ENCODE results near the gene RNF169. TPM values are rescaled to one million over a fixed set of nuclear protein-coding genes. Genes with fewer than 3 reads are reported as not detected.

The RNF169 gene
- polyA plus RNA-seq, 2 of the 4 experiments (the other 2 are of a cell fraction), result 6.3 to 11.1 TPM

GRCh38 chr11:74723511-74723910 is 25.1 kb upstream of the RNF169 start:
- Histone ChIP-seq H3K27ac (no peak overlapping the region), H3K9me3 (no peaks in the 10 kb centered on the region), H3K4me3 (no peak overlapping the region), H3K4me2 (no peak overlapping the region), H3K4me1 (peaks cover 12% of the 10 kb centered on the region)
- ChIA-PET CTCF (interaction anchor here (1.2 to 11.4 kb wide), 6 partner anchors 16 to 270 kb away, joined by 3 to 241 read pairs (median 72); no protein-coding TSS in a partner anchor), POLR2A (no interaction called here)
- FAIRE-seq (no peak), ATAC-seq (no peak), DNase-seq (ENCODE audit: low read depth in 1 of 2, low spot score in 1 of 2) (no peak)
- TF ChIP-seq FOSL2 (IDR thresholded peaks at IDR 0.05), result no peak
- no peak for TF ChIP-seq FOSL2 (CRISPR knock-in tag; IDR thresholded peaks at IDR 0.05)
- TF ChIP-seq NR3C1 (IDR thresholded peaks at IDR 0.05), result no peak
- TF ChIP-seq SREBF2 (IDR thresholded peaks at IDR 0.05), result no peak
- no peak for TF ChIP-seq HOXA7 (CRISPR knock-in tag; IDR thresholded peaks at IDR 0.05)
- no peak for TF ChIP-seq EHF (CRISPR knock-in tag; IDR thresholded peaks at IDR 0.05)
- no peak for TF ChIP-seq USF2 (IDR thresholded peaks at IDR 0.05)
- TF ChIP-seq PHF8 (IDR thresholded peaks at IDR 0.05; ENCODE audit: borderline replicate concordance, low read depth), result no peak
- no peak for TF ChIP-seq SMC3 (IDR thresholded peaks at IDR 0.05)
- 55% methylated on average over 5 of the region's 5 CpGs for WGBS (ENCODE audit: missing lambda C conversion rate)

DNA sequence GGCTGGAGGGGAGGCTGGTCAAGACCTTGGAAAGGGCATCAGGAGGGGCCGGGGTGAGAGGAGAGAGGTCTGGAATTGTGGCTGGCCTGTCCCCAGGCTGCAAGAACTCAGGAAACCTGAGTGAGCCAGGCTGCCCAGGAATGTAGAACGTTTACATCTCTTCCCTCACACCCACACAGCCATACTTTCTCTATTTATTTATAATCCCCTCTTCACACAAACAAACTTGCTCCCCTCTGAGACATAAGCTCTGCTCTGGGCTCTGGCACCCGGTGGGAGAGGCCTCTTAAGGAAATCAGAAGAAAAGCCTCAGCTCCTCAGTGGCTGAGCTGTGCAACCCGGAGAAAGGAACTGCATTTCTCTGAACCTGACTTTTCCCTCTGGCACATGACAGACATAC is 22.9 kb upstream of the RNF169 start:
- POLR2A ChIA-PET, result interaction anchor here (0.6 to 1.0 kb wide), 2 partner anchors 23 to 92 kb away, joined by 3 read pairs; no protein-coding TSS in a partner anchor
- Histone ChIP-seq H3K27ac (peak overlapping the region; percentile 44 to 55; a peak in 5 of 6 replicates), H3K9me3 (no peaks in the 10 kb centered on the region), H3K4me2 (no peak overlapping the region; the same call in 2 of the 3 replicates), H3K4me1 (peaks cover 12% of the 10 kb centered on the region), H3K4me3 (no peak overlapping the region)
- no peak for DNase-seq (ENCODE audit: low read depth in 1 of 2, low spot score in 1 of 2)
- TF ChIP-seq HOXB5 (CRISPR knock-in tag; IDR thresholded peaks at IDR 0.05), result no peak
- no peak for TF ChIP-seq ESRRA (IDR thresholded peaks at IDR 0.05; ENCODE audit: borderline replicate concordance, low read length)
- TF ChIP-seq HDAC2 (IDR thresholded peaks at IDR 0.05), result no peak
- TF ChIP-seq ZSCAN20 (CRISPR knock-in tag; IDR thresholded peaks at IDR 0.05), result no peak
- TF ChIP-seq CHD2 (IDR thresholded peaks at IDR 0.05; ENCODE audit: low read length, partially characterized antibody), result no peak
- no peak for TF ChIP-seq KDM5A (IDR thresholded peaks at IDR 0.05)
- TF ChIP-seq FOXS1 (CRISPR knock-in tag; IDR thresholded peaks at IDR 0.05), result no peak
- TF ChIP-seq CTCF (IDR thresholded peaks at IDR 0.05), result no peak
- no peak for TF ChIP-seq FOSL2 (IDR thresholded peaks at IDR 0.05)
- TF ChIP-seq FOSL2 (CRISPR knock-in tag; IDR thresholded peaks at IDR 0.05), result no peak
- ATAC-seq, result no peak
- no peak for FAIRE-seq
- 64% methylated on average over 4 of the region's 4 CpGs for whole genome bisulfite sequencing (ENCODE audit: missing lambda C conversion rate)
- CTCF ChIA-PET, result interaction anchor here (1.0 to 11.4 kb wide), 32 partner anchors 10 to 470 kb away, joined by 3 to 241 read pairs (median 8); no protein-coding TSS in a partner anchor

DNA sequence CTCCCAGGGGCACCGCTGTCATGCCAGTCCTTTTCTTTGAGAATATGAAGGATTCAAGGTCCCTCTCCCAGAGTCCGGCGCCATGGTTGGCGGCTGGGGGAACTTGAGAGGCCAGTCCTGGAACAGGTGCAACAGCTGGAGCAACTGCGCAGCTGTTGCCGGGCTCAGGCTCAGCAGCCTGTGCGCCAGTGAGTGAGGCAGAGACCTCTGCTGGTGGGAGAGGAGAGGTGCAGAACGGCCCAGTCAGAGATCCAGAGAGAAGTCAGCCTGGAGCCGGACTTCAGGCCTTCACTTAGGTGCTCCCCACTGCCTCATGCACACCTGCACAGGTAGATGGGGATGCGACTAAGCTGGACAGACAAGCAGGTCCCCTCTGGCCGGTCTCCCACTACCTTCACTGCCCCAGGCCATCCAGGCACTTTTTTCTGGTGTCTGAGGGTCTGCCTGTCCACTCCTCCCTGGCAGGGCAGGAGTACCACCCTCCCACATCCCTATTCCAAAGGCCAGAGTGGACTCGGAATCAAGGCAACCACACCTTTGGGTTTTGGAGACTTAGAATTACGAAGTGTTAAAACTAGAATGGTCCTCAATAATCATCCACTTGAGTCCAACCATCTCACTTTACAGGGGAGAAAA is 22.0 kb upstream of the RNF169 start:
- Histone ChIP-seq H3K4me1 (peaks cover 15% of the 10 kb centered on the region), H3K4me3 (no peak overlapping the region), H3K9me3 (no peaks in the 10 kb centered on the region), H3K27ac (peak overlapping the region; percentile 44 to 68; a peak in 4 of 6 replicates), H3K4me2 (peak overlapping the region; percentile 47)
- ATAC-seq (peak; percentile 92 to 96), DNase-seq (ENCODE audit: low read depth in 1 of 2, low spot score in 1 of 2) (peak; percentile 74 to 91), FAIRE-seq (peak; percentile 65)
- WGBS (ENCODE audit: missing lambda C conversion rate), result under 1% methylated on average over 13 of the region's 13 CpGs
- POLR2A ChIA-PET, result no interaction called here
- TF ChIP-seq RFX5 (IDR thresholded peaks at IDR 0.05) (peak; percentile 56; the same call in 1 of the 2 replicates), CTCF (IDR thresholded peaks at IDR 0.05) (peak; percentile 88), RAD21 (conservative IDR thresholded peaks at IDR 0.05 in 1 of 2, IDR thresholded peaks at IDR 0.05 in 1 of 2) (peak; percentile 85 to 89), USF2 (IDR thresholded peaks at IDR 0.05) (no peak), TP53 (CRISPR knock-in tag; IDR thresholded peaks at IDR 0.05) (no peak), SMC3 (IDR thresholded peaks at IDR 0.05) (peak; percentile 94)
- CTCF ChIA-PET, result interaction anchor here (0.6 to 11.4 kb wide), 47 partner anchors 9 to 277 kb away, joined by 3 to 241 read pairs (median 6); no protein-coding TSS in a partner anchor
